K562 (cell line): ENCODE data around the gene TLK2. TPM values are rescaled to one million over a fixed set of nuclear protein-coding genes. Genes with fewer than 3 reads are reported as not detected.
A peak's percentile ranks its signal among the peaks of the same experiment; 100 is the strongest.

ENCODE experiments used
- ATF7 ChIP-seq: fragments of 450-650 bp; IDR thresholded peaks from 2 replicates; pipeline ENCODE4 v1.7.1; 2014; ENCODE audit warnings: mild to moderate bottlenecking, moderate library complexity
- C11orf30 ChIP-seq: fragments of 450-650 bp; IDR thresholded peaks from 2 replicates; pipeline ENCODE4 v1.6.1; 2016; ENCODE audit warnings: low read depth, mild to moderate bottlenecking
- CSDE1 ChIP-seq, 2 experiments: fragments of 450-650 bp; IDR thresholded peaks; 2 replicates each; pipeline ENCODE4 v1.6.1; 2016; ENCODE audit warnings: mild to moderate bottlenecking in 1 of 2
- E2F6 ChIP-seq, 2 experiments: IDR thresholded peaks; 2 replicates each; pipeline ENCODE4 v1.6.1; 2011; ENCODE audit warnings: borderline replicate concordance in 1 of 2, control low read depth in 1 of 2, low read depth in 1 of 2, low read length in 1 of 2, mild to moderate bottlenecking in 1 of 2, mixed read lengths in 1 of 2, moderate library complexity in 1 of 2; ENCODE audit not compliant: insufficient read depth in 1 of 2, insufficient read length in 1 of 2, poor library complexity in 1 of 2, severe bottlenecking in 1 of 2; ENCODE audit errors: extremely low read depth in 1 of 2
- GTF2B ChIP-seq: IDR thresholded peaks from 2 replicates; pipeline ENCODE4 v1.6.1; 2011; ENCODE audit not compliant: insufficient read length; ENCODE audit errors: extremely low read depth
- HMGN3 ChIP-seq: IDR thresholded peaks from 2 replicates; pipeline ENCODE4 v1.6.1; 2011; ENCODE audit warnings: borderline replicate concordance, low read depth, mild to moderate bottlenecking, mixed read lengths, low read length; ENCODE audit not compliant: insufficient read length; ENCODE audit errors: extremely low read depth
- HSF4 ChIP-seq: fragments of 250-450 bp; sonication (Bioruptor Pico); IDR thresholded peaks from 2 replicates; pipeline ENCODE4 v2.1.2; 2022; ENCODE audit warnings: mild to moderate bottlenecking, moderate library complexity, borderline replicate concordance
- NCOA4 ChIP-seq: fragments of 450-650 bp; IDR thresholded peaks from 2 replicates; pipeline ENCODE4 v1.6.1; 2018; ENCODE audit warnings: mild to moderate bottlenecking; ENCODE audit not compliant: partially characterized antibody
- NFE2L1 ChIP-seq: fragments of 450-650 bp; IDR thresholded peaks from 2 replicates; pipeline ENCODE4 v1.6.1; 2016; ENCODE audit warnings: missing genetic modification characterization, low read depth, mild to moderate bottlenecking, missing compliant biosample characterization, moderate library complexity, borderline replicate concordance
- RCOR1 ChIP-seq, 2 experiments: IDR thresholded peaks; 2 replicates each; pipeline ENCODE4 v1.6.1; 2012; ENCODE audit warnings: low read depth in 2 of 2, low read length in 2 of 2, borderline replicate concordance in 1 of 2, improper control_type of control experiment in 1 of 2
- RNF2 ChIP-seq: sonication (generic); IDR thresholded peaks from 2 replicates; pipeline ENCODE4 v1.6.1; 2016
- SIN3A ChIP-seq, 2 experiments: fragments of 150-350 bp in 1 of 2; IDR thresholded peaks; 2 replicates each; pipeline ENCODE4 v1.6.1; 2011 to 2016; ENCODE audit warnings: borderline replicate concordance in 2 of 2, low read depth in 2 of 2, low read length in 2 of 2, mild to moderate bottlenecking in 2 of 2, moderate library complexity in 2 of 2; ENCODE audit not compliant: control insufficient read depth in 1 of 2
- SMARCA5 ChIP-seq: fragments of 450-650 bp; IDR thresholded peaks from 2 replicates; pipeline ENCODE4 v1.6.1; 2016
- SNRNP70 ChIP-seq: fragments of 200-400 bp; formaldehyde crosslinking; optimal IDR thresholded peaks from 2 replicates; pipeline ENCODE3; 2017; ENCODE audit warnings: low read depth, low read length
- TBL1XR1 ChIP-seq, 2 experiments: IDR thresholded peaks; 2 replicates each; pipeline ENCODE4 v1.6.1; 2012; ENCODE audit warnings: improper control_type of control experiment in 2 of 2, low read length in 2 of 2, mild to moderate bottlenecking in 1 of 2
- TCF7L2 ChIP-seq: fragments of 150-350 bp; IDR thresholded peaks from 2 replicates; pipeline ENCODE4 v1.6.1; 2016; ENCODE audit warnings: low read depth, mild to moderate bottlenecking, low read length, moderate library complexity
- ZBTB11 ChIP-seq, 3 experiments: fragments of 200-800 bp in 1 of 3; fragments of 250-450 bp in 1 of 3; fragments of 450-650 bp in 1 of 3; sonication (Bioruptor Pico) in 1 of 3; sonication (Bioruptor generic) in 1 of 3; formaldehyde crosslinking in 1 of 3; IDR thresholded peaks; 2 replicates each; pipeline versions ENCODE4 v1.6.1 to v1.8.0; 2016 to 2022; ENCODE audit warnings: mild to moderate bottlenecking in 2 of 3, missing genetic modification characterization in 2 of 3, missing compliant biosample characterization in 1 of 3, moderate library complexity in 1 of 3
- ZBTB26 ChIP-seq: fragments of 450-650 bp; formaldehyde crosslinking; IDR thresholded peaks from 2 replicates; pipeline ENCODE4 v1.4.0; 2022; ENCODE audit warnings: missing genetic modification characterization
- ZKSCAN3 ChIP-seq: fragments of 250-450 bp; sonication (Bioruptor Pico); IDR thresholded peaks from 2 replicates; pipeline ENCODE4 v1.4.0; 2020
- ZNF316 ChIP-seq: fragments of 450-650 bp; IDR thresholded peaks from 2 replicates; pipeline ENCODE4 v1.6.1; 2016
- ZSCAN32 ChIP-seq: fragments of 450-650 bp; formaldehyde crosslinking; IDR thresholded peaks from 2 replicates; pipeline ENCODE4 v1.4.0; 2020; ENCODE audit warnings: mild to moderate bottlenecking, moderate library complexity
- polyA plus RNA-seq, 8 experiments: library from polyadenylated mRNA; depleted of rRNA in 4 of 8; stranded (reverse) in 5 of 8; unstranded in 3 of 8; fragments of >200 nt; fragmentation: Nextera tagmentation in 2 of 8; fragmentation: Illumina TruSeq in 1 of 8; extraction: Ambion mirVana in 2 of 8; extraction: Trizol in 1 of 8; gene quantifications; 2 replicates each; pipeline versions ENCODE4 v1.2.1 to v1.2.3, GENCODE V29; 2011 to 2014; ENCODE audit warnings: inconsistent platforms in 1 of 8, missing spikeins in 1 of 8
- total RNA-seq, 7 experiments: library from RNA; depleted of rRNA in 6 of 7; stranded (reverse); fragments of >200 nt in 6 of 7; fragmentation: Illumina TruSeq in 2 of 7; extraction: Trizol in 2 of 7; gene quantifications; 2 replicates each; pipeline versions ENCODE4 v1.2.1 to v1.2.3, GENCODE V29; 2011 to 2021; ENCODE audit warnings: low replicate concordance in 1 of 7

TLK2 gene
- total and polyA plus RNA-seq, 9 of the 15 experiments (the other 6 are each of a cell fraction or from before 2014, with no cell fraction given), result 10.1 to 51.9 (median 32.4) TPM

- no peak for TF ChIP-seq ZBTB11 (CRISPR knock-in tag; IDR thresholded peaks at IDR 0.05)
- no peak for TF ChIP-seq SMARCA5
- TF ChIP-seq RNF2, result no peak
- no peak for TF ChIP-seq GTF2B
- no peak for TF ChIP-seq TCF7L2
- peak; percentile 42 to 77 for TF ChIP-seq E2F6 (IDR thresholded peaks at IDR 0.05; ENCODE audit: borderline replicate concordance in 1 of 2, extremely low read depth in 1 of 2, insufficient read depth in 1 of 2, insufficient read length in 1 of 2, low read depth in 1 of 2, low read length in 1 of 2, poor library complexity in 1 of 2, severe bottlenecking in 1 of 2)
- no peak for TF ChIP-seq ZBTB26
- TF ChIP-seq ZSCAN32 (CRISPR knock-in tag), result no peak
- TF ChIP-seq C11orf30, result no peak
- TF ChIP-seq NFE2L1, result no peak
- TF ChIP-seq ZNF316, result no peak
- no peak for TF ChIP-seq NCOA4
- TF ChIP-seq RCOR1 (IDR thresholded peaks at IDR 0.05; ENCODE audit: borderline replicate concordance in 1 of 2, low read depth in 2 of 2, low read length in 2 of 2), result peak; percentile 55 to 93; a peak in 3 of 4 replicates
- no peak for TF ChIP-seq HSF4
- TF ChIP-seq SNRNP70, result no peak
- TF ChIP-seq HMGN3, result no peak
- TF ChIP-seq TBL1XR1 (IDR thresholded peaks at IDR 0.05; ENCODE audit: low read length in 2 of 2), result no peak
- TF ChIP-seq SIN3A (IDR thresholded peaks at IDR 0.05; ENCODE audit: borderline replicate concordance in 2 of 2, control insufficient read depth in 1 of 2, low read depth in 2 of 2, low read length in 2 of 2), result no peak
- no peak for TF ChIP-seq ZKSCAN3 (CRISPR knock-in tag)
- TF ChIP-seq ATF7, result no peak
- TF ChIP-seq CSDE1 (IDR thresholded peaks at IDR 0.05), result no peak
These were observed 174.6 kb downstream of the TLK2 start (continued) for GRCh38 chr17:62653002-62653825.
